Measurements from ENCODE around the gene OSBPL1A.

Gene OSBPL1A

DNA sequence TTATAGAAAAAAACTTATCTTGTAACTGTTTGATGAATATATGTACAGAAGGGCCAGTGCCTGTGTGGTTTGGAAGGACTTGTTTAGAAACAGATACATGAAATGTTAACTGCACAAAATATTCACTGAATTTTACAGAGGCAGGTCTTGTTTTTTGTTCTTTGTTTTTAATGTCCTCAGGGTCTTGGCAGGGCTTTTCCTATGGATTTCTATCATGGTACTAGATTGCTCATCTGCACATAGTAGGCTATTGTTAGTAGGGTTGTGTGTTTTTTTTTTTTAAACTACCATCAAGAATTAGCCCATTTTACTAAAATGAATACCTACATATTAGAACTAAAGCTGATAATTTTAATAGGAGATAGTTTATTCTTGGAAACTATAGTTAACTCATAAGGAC is 255.2 kb downstream of the OSBPL1A start:
- no peak for DNase-seq (ENCODE audit: extremely low spot score)
- CTCF ChIA-PET: no interaction called here
- TF ChIP-seq ELF4 (IDR thresholded peaks at IDR 0.05) (no peak), HDGF (IDR thresholded peaks at IDR 0.05; ENCODE audit: borderline replicate concordance) (no peak), FOXM1 (IDR thresholded peaks at IDR 0.05; ENCODE audit: borderline replicate concordance) (no peak), SP1 (IDR thresholded peaks at IDR 0.05) (no peak), CTBP1 (IDR thresholded peaks at IDR 0.05; ENCODE audit: borderline replicate concordance) (no peak), BHLHE40 (IDR thresholded peaks at IDR 0.05; ENCODE audit: borderline replicate concordance) (no peak), ARNT (IDR thresholded peaks at IDR 0.05) (no peak), L3MBTL2 (conservative IDR thresholded peaks at IDR 0.05) (no peak), LEF1 (IDR thresholded peaks at IDR 0.05; ENCODE audit: borderline replicate concordance) (no peak), PKNOX1 (IDR thresholded peaks at IDR 0.05) (no peak), NFRKB (IDR thresholded peaks at IDR 0.05) (no peak), TARDBP (IDR thresholded peaks at IDR 0.05) (no peak), FOXA1 (IDR thresholded peaks at IDR 0.05) (no peak), SUZ12 (IDR thresholded peaks at IDR 0.05) (no peak), ZNF384 (IDR thresholded peaks at IDR 0.05) (no peak), FOXK2 (IDR thresholded peaks at IDR 0.05) (no peak)
- POLR2A ChIA-PET: no interaction called here

- ChIA-PET POLR2A (interaction anchor here (1.1 kb wide), 1 partner anchor 348 kb away, joined by 4 read pairs; no protein-coding TSS in a partner anchor), CTCF (no interaction called here)
- no peak for DNase-seq (ENCODE audit: extremely low spot score)
- TF ChIP-seq ZNF384 (IDR thresholded peaks at IDR 0.05) (no peak), NFRKB (IDR thresholded peaks at IDR 0.05) (no peak), FOXM1 (IDR thresholded peaks at IDR 0.05; ENCODE audit: borderline replicate concordance) (no peak), PKNOX1 (IDR thresholded peaks at IDR 0.05) (no peak), BHLHE40 (IDR thresholded peaks at IDR 0.05; ENCODE audit: borderline replicate concordance) (no peak), ELF4 (IDR thresholded peaks at IDR 0.05) (no peak), HDGF (IDR thresholded peaks at IDR 0.05; ENCODE audit: borderline replicate concordance) (no peak), ARNT (IDR thresholded peaks at IDR 0.05) (no peak), TARDBP (IDR thresholded peaks at IDR 0.05) (no peak), L3MBTL2 (conservative IDR thresholded peaks at IDR 0.05) (no peak), LEF1 (IDR thresholded peaks at IDR 0.05; ENCODE audit: borderline replicate concordance) (no peak), CTBP1 (IDR thresholded peaks at IDR 0.05; ENCODE audit: borderline replicate concordance) (no peak), FOXA1 (IDR thresholded peaks at IDR 0.05) (no peak)
These were observed 256.9 kb downstream of the OSBPL1A start for GRCh38 chr18:24140697-24141096.

- POLR2A ChIA-PET: interaction anchor here (0.6 to 2.2 kb wide), 46 partner anchors 8 to 693 kb away, joined by 3 to 14 read pairs (median 4); no protein-coding TSS in a partner anchor
These were observed 258.6 kb downstream of the OSBPL1A start, which contains the start of gene CABYR for GRCh38 chr18:24138789-24139616. CABYR (plus strand) TSS chr18:24139062; CDS start chr18:24143115, 4,053 bp downstream.

GRCh38 chr18:24138409-24138788 is 259.2 kb downstream of the OSBPL1A start:
- no peak for TF ChIP-seq CTBP1 (IDR thresholded peaks at IDR 0.05; ENCODE audit: borderline replicate concordance)
- TF ChIP-seq ZNF384 (IDR thresholded peaks at IDR 0.05): no peak
- peak; percentile 62 for TF ChIP-seq PKNOX1 (IDR thresholded peaks at IDR 0.05)
- no peak for TF ChIP-seq ARNT (IDR thresholded peaks at IDR 0.05)
- TF ChIP-seq NFRKB (IDR thresholded peaks at IDR 0.05): no peak
- CTCF ChIA-PET: interaction anchor here (1.1 to 1.9 kb wide), 3 partner anchors 18 to 351 kb away, joined by 3 to 6 read pairs (median 3); no protein-coding TSS in a partner anchor
- no peak for DNase-seq (ENCODE audit: extremely low spot score)
- POLR2A ChIA-PET: interaction anchor here (0.6 to 2.2 kb wide), 42 partner anchors 9 to 694 kb away, joined by 3 to 14 read pairs (median 4); no protein-coding TSS in a partner anchor

More at GRCh38 chr18:24138789-24139616, 258.6 kb downstream of the OSBPL1A start, which contains the start of gene CABYR:
- TF ChIP-seq TARDBP (IDR thresholded peaks at IDR 0.05) (no peak), PKNOX1 (IDR thresholded peaks at IDR 0.05) (0 out of 2 replicates have a peak, but pooled peaks have one; percentile 12), BHLHE40 (IDR thresholded peaks at IDR 0.05; ENCODE audit: borderline replicate concordance) (no peak), CTBP1 (IDR thresholded peaks at IDR 0.05; ENCODE audit: borderline replicate concordance) (no peak), SUZ12 (IDR thresholded peaks at IDR 0.05) (no peak), L3MBTL2 (conservative IDR thresholded peaks at IDR 0.05) (peak; percentile 81), ZNF384 (IDR thresholded peaks at IDR 0.05) (no peak), FOXM1 (IDR thresholded peaks at IDR 0.05; ENCODE audit: borderline replicate concordance) (no peak), LEF1 (IDR thresholded peaks at IDR 0.05; ENCODE audit: borderline replicate concordance) (no peak), FOXA1 (IDR thresholded peaks at IDR 0.05) (no peak), ELF4 (IDR thresholded peaks at IDR 0.05) (peak; percentile 81), HDGF (IDR thresholded peaks at IDR 0.05; ENCODE audit: borderline replicate concordance) (no peak), ARNT (IDR thresholded peaks at IDR 0.05) (no peak), FOXK2 (IDR thresholded peaks at IDR 0.05) (no peak), NFRKB (IDR thresholded peaks at IDR 0.05) (no peak), SP1 (IDR thresholded peaks at IDR 0.05) (no peak)
- DNase-seq (ENCODE audit: extremely low spot score): peak; percentile 94
- CTCF ChIA-PET: interaction anchor here (1.1 to 1.9 kb wide), 4 partner anchors 19 to 350 kb away, joined by 3 to 6 read pairs (median 3); partner anchors contain the start of gene TTC39C

GRCh38 chr18:24136967-24137373 is 260.7 kb downstream of the OSBPL1A start:
- POLR2A ChIA-PET: no interaction called here
- no peak for DNase-seq (ENCODE audit: extremely low spot score)
- TF ChIP-seq NFRKB (IDR thresholded peaks at IDR 0.05) (no peak), FOXM1 (IDR thresholded peaks at IDR 0.05; ENCODE audit: borderline replicate concordance) (no peak), ZNF384 (IDR thresholded peaks at IDR 0.05) (no peak), PKNOX1 (IDR thresholded peaks at IDR 0.05) (no peak), ELF4 (IDR thresholded peaks at IDR 0.05) (no peak), BHLHE40 (IDR thresholded peaks at IDR 0.05; ENCODE audit: borderline replicate concordance) (no peak), L3MBTL2 (conservative IDR thresholded peaks at IDR 0.05) (no peak), ARNT (IDR thresholded peaks at IDR 0.05) (no peak), HDGF (IDR thresholded peaks at IDR 0.05; ENCODE audit: borderline replicate concordance) (no peak)
- CTCF ChIA-PET: interaction anchor here (1.0 kb wide), 1 partner anchor 40 kb away, joined by 3 read pairs; no protein-coding TSS in a partner anchor
